ENCODE measurements around the gene PLXDC2.

GRCh38 chr10:19777806-19778205, 38.4 kb upstream of the PLXDC2 start:
- TF ChIP-seq, protein P1, sequence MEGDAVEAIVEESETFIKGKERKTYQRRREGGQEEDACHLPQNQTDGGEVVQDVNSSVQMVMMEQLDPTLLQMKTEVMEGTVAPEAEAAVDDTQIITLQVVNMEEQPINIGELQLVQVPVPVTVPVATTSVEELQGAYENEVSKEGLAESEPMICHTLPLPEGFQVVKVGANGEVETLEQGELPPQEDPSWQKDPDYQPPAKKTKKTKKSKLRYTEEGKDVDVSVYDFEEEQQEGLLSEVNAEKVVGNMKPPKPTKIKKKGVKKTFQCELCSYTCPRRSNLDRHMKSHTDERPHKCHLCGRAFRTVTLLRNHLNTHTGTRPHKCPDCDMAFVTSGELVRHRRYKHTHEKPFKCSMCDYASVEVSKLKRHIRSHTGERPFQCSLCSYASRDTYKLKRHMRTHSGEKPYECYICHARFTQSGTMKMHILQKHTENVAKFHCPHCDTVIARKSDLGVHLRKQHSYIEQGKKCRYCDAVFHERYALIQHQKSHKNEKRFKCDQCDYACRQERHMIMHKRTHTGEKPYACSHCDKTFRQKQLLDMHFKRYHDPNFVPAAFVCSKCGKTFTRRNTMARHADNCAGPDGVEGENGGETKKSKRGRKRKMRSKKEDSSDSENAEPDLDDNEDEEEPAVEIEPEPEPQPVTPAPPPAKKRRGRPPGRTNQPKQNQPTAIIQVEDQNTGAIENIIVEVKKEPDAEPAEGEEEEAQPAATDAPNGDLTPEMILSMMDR (IDR thresholded peaks at IDR 0.05) = no peak
- TF ChIP-seq POLR2A (IDR thresholded peaks at IDR 0.05) = no peak

Data from heart left ventricle (tissue), 13 donors.